Measurements from ENCODE around the gene CACNA1E. TPM values are rescaled to one million over a fixed set of nuclear protein-coding genes. Genes with fewer than 3 reads are reported as not detected.

Gene CACNA1E
- total and polyA plus RNA-seq, 2 of the 13 experiments (the other 11 are each of a cell fraction or from before 2014, with no cell fraction given) = not detected

DNA sequence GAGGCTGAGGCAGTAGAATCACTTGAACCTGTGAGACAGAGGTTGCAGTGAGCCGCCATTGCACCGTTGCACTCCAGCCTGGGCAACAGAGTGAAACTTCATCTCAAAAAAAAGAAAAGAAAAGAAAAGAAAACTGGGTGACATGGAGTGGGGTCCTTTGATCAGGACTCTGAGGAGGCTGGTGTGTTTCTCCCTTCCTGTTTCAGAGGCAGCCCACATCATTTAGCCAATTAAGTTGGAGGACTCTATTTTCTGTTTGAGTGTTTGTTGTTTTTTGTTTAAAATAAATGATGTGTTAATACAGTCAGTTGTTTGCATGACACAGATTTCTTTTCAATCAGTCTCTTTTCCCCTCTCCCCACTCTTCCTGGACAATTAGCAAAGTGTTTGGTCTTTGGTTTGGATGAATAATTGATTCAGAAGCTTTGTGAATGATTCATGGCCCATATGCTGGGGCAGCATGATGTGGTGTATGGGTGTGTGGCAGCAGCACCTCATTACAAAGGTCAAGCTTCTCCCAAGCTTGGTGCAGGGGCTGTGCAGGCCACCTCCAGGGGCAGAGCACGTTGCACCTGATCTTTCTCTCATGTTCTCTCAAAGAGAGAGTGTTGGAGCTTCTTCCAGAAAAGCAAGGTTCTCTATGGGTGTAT is 48.8 kb downstream of the CACNA1E start:
- H3K36me3 ChIP-seq (replicated peaks in 1 of 2; ENCODE audit: control insufficient read depth in 1 of 2, insufficient read depth in 2 of 2, low read length in 2 of 2) = no peaks in the 10 kb centered on the region
- no peaks in the 10 kb centered on the region for H4K20me1 ChIP-seq (ENCODE audit: insufficient read depth, low read length)
- no peak overlapping the region for H3K9ac ChIP-seq (ENCODE audit: insufficient read depth, low read depth, low read length)
- no peak for TF ChIP-seq ZNF142 (CRISPR knock-in tag; IDR thresholded peaks at IDR 0.05)
- no peak for TF ChIP-seq TBP (CRISPR knock-in tag; IDR thresholded peaks at IDR 0.05)
- no peak for TF ChIP-seq GPBP1L1 (CRISPR knock-in tag; IDR thresholded peaks at IDR 0.05)
- no peak for TF ChIP-seq HOXA9 (CRISPR knock-in tag; IDR thresholded peaks at IDR 0.05; ENCODE audit: borderline replicate concordance)
- TF ChIP-seq MBD4 (IDR thresholded peaks at IDR 0.05; ENCODE audit: borderline replicate concordance, low read length) = no peak
- TF ChIP-seq ZNF615 (CRISPR knock-in tag; IDR thresholded peaks at IDR 0.05; ENCODE audit: borderline replicate concordance) = no peak
- no peak for TF ChIP-seq GTF3A (CRISPR knock-in tag; conservative IDR thresholded peaks at IDR 0.05)
- H3K27ac ChIP-seq (ENCODE audit: extremely low read length, insufficient read depth, low read length) = no peak overlapping the region
- no peak for FAIRE-seq
- H3K4me3 ChIP-seq (replicated peaks in 1 of 3; ENCODE audit: insufficient read depth in 1 of 3, low read depth in 2 of 3, low read length in 3 of 3) = no peak overlapping the region
- intact Hi-C loops (cut with micrococcal nuclease; ENCODE audit: unreplicated experiment) = no loop called here
- no peaks in the 10 kb centered on the region for H3K4me1 ChIP-seq (ENCODE audit: insufficient read depth, low read length)
- H2AFZ ChIP-seq (ENCODE audit: low read length) = no peak overlapping the region
- H3K9me3 ChIP-seq (ENCODE audit: low read length) = peaks cover 11% of the 10 kb centered on the region
- no peak for ATAC-seq
- no TSS peak for BruUV-seq (replicated peaks)
- no peak for DNase-seq (ENCODE audit: low spot score)
- no peaks in the 10 kb centered on the region for H3K79me2 ChIP-seq (ENCODE audit: insufficient read depth, low read length)
- no peak overlapping the region for H3K4me2 ChIP-seq (ENCODE audit: low read depth, low read length)
- no peaks in the 10 kb centered on the region; a peak in 1 of 5 replicates for H3K27me3 ChIP-seq (ENCODE audit: control insufficient read depth in 1 of 2, insufficient read depth in 2 of 2, low read length in 2 of 2)
- POLR2A ChIA-PET = no interaction called here
- WGBS (ENCODE audit: low lambda C conversion rate) = 1% methylated on average over 3 of the region's 3 CpGs
- in situ Hi-C loops (cut with HindIII; ENCODE audit: extremely low pct_ligation_motif_present, low pct_unique_long_range_greater_than_20kb) = no loop called here
- CTCF ChIA-PET (ENCODE audit: low intra/inter-chr PET ratio, low total read pairs) = no interaction called here

Data from HepG2 (cell line).